ENCODE results near the gene MFRP.

Gene MFRP

GRCh38 chr11:119290894-119291497 lies 55.5 kb downstream of the MFRP start:
- DNase-seq (ENCODE audit: low spot score) = no peak
